ENCODE measurements around the gene SERPINI1. TPM values are rescaled to one million over a fixed set of nuclear protein-coding genes. Genes with fewer than 3 reads are reported as not detected.

The SERPINI1 gene
- total RNA-seq, 2 donors from 2014 or later, result 6.2 to 11.0 TPM

DNA sequence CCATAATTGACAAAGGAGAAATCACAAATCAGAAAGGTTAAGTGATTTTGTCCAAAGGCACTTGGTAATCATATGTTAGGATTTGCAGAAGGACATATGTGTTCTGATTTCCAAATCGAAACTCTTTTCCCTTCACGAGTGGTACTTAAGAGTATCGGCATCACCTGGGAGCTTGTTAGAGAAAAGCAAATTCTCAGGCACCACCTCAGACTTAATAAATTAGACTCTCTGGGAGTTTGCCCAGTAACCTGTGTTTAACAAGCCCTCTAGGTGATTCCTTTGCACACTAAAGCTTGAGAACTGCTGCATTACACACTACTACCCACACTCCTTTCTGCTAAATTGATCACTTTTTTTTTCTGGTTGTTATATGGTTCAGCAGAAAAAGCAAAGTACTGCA, 116.2 kb downstream of the SERPINI1 start:
- no peak for ATAC-seq (ENCODE audit: insufficient number of reproducible peaks, low FRiP score, low read depth)
- H3K36me3 ChIP-seq, result no peaks in the 10 kb centered on the region
- no peaks in the 10 kb centered on the region for H3K9me3 ChIP-seq
- no peak for DNase-seq (ENCODE audit: low spot score)
- H3K4me3 ChIP-seq, result no peak overlapping the region
- H3K27me3 ChIP-seq (replicated peaks; ENCODE audit: insufficient read depth), result no peaks in the 10 kb centered on the region
- H3K4me1 ChIP-seq (ENCODE audit: control insufficient read depth in 1 of 2, low read depth in 2 of 2), result no peaks in the 10 kb centered on the region
- H3K27ac ChIP-seq, result no peak overlapping the region
- TF ChIP-seq, protein P1, sequence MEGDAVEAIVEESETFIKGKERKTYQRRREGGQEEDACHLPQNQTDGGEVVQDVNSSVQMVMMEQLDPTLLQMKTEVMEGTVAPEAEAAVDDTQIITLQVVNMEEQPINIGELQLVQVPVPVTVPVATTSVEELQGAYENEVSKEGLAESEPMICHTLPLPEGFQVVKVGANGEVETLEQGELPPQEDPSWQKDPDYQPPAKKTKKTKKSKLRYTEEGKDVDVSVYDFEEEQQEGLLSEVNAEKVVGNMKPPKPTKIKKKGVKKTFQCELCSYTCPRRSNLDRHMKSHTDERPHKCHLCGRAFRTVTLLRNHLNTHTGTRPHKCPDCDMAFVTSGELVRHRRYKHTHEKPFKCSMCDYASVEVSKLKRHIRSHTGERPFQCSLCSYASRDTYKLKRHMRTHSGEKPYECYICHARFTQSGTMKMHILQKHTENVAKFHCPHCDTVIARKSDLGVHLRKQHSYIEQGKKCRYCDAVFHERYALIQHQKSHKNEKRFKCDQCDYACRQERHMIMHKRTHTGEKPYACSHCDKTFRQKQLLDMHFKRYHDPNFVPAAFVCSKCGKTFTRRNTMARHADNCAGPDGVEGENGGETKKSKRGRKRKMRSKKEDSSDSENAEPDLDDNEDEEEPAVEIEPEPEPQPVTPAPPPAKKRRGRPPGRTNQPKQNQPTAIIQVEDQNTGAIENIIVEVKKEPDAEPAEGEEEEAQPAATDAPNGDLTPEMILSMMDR (IDR thresholded peaks at IDR 0.05), result no peak

DNA sequence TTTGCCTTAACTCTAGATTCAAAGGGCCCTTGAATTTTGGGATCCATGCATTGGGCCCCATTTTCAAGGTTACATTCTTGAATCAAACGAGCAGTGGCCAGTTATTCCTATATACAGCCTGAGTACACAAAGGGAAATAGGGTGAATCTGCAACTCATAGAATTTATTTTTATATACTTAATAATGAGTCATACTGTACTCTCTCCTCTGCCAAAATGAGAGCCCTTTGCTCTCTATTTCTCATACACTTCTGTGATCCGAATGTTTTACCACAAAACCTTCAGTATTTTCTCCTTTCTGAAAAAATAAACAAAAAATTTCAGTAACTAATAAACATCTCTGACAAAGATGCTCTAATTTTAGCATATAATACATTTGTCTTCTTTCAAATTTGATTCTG, 116.7 kb downstream of the SERPINI1 start:
- no peak overlapping the region for H3K27ac ChIP-seq

DNA sequence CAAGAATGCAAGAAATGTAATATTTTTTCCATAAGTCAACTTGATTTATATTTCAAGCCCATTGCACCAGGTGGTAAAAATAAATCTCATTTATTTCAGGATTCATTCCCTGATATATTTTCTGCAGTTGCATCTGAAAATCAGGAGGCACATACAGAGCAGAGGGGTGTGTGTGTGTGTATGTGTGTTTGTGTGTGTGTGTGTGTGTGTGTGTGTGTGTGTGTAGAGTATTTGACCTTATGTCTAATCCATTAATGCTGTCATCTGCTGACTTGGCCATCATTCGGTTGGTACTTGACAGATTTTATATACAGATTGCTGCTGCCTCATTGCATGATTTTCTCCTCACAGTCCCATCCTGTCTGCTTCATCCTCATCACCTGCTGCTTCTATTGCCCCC, 118.5 kb downstream of the SERPINI1 start:
- Histone ChIP-seq H3K27me3 (replicated peaks; ENCODE audit: insufficient read depth) (no peaks in the 10 kb centered on the region), H3K4me3 (no peak overlapping the region), H3K27ac (no peak overlapping the region), H3K4me1 (ENCODE audit: control insufficient read depth in 1 of 2, low read depth in 2 of 2) (no peaks in the 10 kb centered on the region), H3K36me3 (no peaks in the 10 kb centered on the region), H3K9me3 (no peaks in the 10 kb centered on the region)
- DNase-seq (ENCODE audit: low spot score), result no peak
- ATAC-seq (ENCODE audit: insufficient number of reproducible peaks, low FRiP score, low read depth), result no peak
- TF ChIP-seq, protein P1 (IDR thresholded peaks at IDR 0.05), result no peak

More for the DNA sequence above, 116.7 kb downstream of the SERPINI1 start:
- no peak overlapping the region for H3K4me3 ChIP-seq
- no peaks in the 10 kb centered on the region for H3K9me3 ChIP-seq
- no peak for DNase-seq (ENCODE audit: low spot score)
- H3K27me3 ChIP-seq (replicated peaks; ENCODE audit: insufficient read depth), result no peaks in the 10 kb centered on the region
- ATAC-seq (ENCODE audit: insufficient number of reproducible peaks, low FRiP score, low read depth), result no peak
- H3K36me3 ChIP-seq, result no peaks in the 10 kb centered on the region
- TF ChIP-seq, protein P1 (IDR thresholded peaks at IDR 0.05), result no peak
- H3K4me1 ChIP-seq (ENCODE audit: control insufficient read depth in 1 of 2, low read depth in 2 of 2), result no peaks in the 10 kb centered on the region

DNA sequence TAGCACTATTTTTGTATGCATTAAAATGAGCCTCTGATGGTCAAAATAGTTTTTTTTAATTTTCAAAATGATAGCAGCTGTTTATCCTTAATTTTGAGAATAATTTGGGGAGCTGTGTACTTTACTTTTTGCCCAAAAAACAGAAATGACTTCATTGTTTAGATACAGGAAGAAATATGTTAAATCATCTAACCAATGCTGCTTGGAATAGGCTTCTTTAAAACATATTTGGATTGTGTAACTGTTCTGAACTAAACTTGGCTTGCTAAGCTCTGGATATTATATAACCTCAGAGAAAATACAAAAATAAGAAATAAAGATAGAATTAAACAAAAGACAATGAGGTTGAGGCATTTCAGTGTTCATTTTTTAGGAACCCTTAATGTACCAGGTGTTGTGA, 119.3 kb downstream of the SERPINI1 start:
- ATAC-seq (ENCODE audit: insufficient number of reproducible peaks, low FRiP score, low read depth), result no peak

DNA sequence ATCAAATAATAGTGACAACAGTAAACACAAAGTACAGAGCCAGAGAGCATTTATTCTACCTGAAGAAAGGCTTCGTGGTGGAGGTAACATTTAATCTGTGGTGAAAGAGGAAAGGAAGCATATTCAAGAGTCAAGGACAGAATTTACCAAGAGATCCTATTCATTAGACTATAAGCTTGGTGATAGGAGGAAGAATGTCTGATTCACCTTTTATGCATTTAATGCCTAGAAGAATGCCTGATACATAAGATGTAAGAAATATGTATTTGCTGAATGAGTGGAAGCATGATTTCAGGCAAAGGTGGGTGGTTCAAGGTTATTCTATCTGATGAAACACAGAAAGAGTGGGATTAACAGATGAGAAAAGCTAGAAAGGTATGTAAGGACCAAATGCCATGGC, 119.8 kb downstream of the SERPINI1 start:
- no peak for ATAC-seq (ENCODE audit: insufficient number of reproducible peaks, low FRiP score, low read depth)
- Histone ChIP-seq H3K4me1 (ENCODE audit: control insufficient read depth in 1 of 2, low read depth in 2 of 2) (no peaks in the 10 kb centered on the region), H3K9me3 (no peaks in the 10 kb centered on the region), H3K27me3 (replicated peaks; ENCODE audit: insufficient read depth) (no peaks in the 10 kb centered on the region), H3K4me3 (no peak overlapping the region), H3K36me3 (no peaks in the 10 kb centered on the region), H3K27ac (no peak overlapping the region)
- DNase-seq (ENCODE audit: low spot score), result no peak
- TF ChIP-seq, protein P1 (IDR thresholded peaks at IDR 0.05), result no peak

More for the DNA sequence above, 119.3 kb downstream of the SERPINI1 start:
- Histone ChIP-seq H3K27ac (no peak overlapping the region), H3K9me3 (no peaks in the 10 kb centered on the region), H3K4me3 (no peak overlapping the region), H3K4me1 (ENCODE audit: control insufficient read depth in 1 of 2, low read depth in 2 of 2) (no peaks in the 10 kb centered on the region), H3K27me3 (replicated peaks; ENCODE audit: insufficient read depth) (no peaks in the 10 kb centered on the region), H3K36me3 (no peaks in the 10 kb centered on the region)
- DNase-seq (ENCODE audit: low spot score), result no peak
- TF ChIP-seq, protein P1 (IDR thresholded peaks at IDR 0.05), result no peak
